K562 (cell line): ENCODE measurements around the gene OPRL1. TPM values are rescaled to one million over a fixed set of nuclear protein-coding genes. Genes with fewer than 3 reads are reported as not detected.

ENCODE experiments used
- ATAC-seq: fragments of 200-7000 bp; cut with Tn5 transposase; 3 replicates; pipeline ENCODE4 v1.9.1; 2020; ENCODE audit warnings: moderate library complexity
- BruUV-seq: library from RNA; stranded (reverse); fragments of 400-500 nt; replicated peaks from 2 replicates; lab custom pipeline; 2021; lab: Mats Ljungman, UMichigan
- CTCF ChIA-PET: fragments of 300-600 bp; formaldehyde crosslinking; extraction: SDS; loops from one replicate; lab custom pipeline; 2021; ENCODE audit warnings: low intra/inter-chr PET ratio; lab: Yijun Ruan, JAX
- POLR2A ChIA-PET: fragments of 300-600, 350-650 bp; sonication (Branson Sonifier 250); formaldehyde crosslinking; extraction: SDS; loops from one replicate; lab custom pipeline; 2021; ENCODE audit warnings: antibody characterized with exemption, inconsistent platforms; lab: Yijun Ruan, JAX
- DNase-seq, 4 experiments: peaks; one replicate each; pipeline versions ENCODE4 v3.0.0 to v3.0.0-alpha.2; 2011 to 2018; ENCODE audit warnings: low spot score in 3 of 4, mixed read lengths in 3 of 4; ENCODE audit errors: extremely low read depth in 1 of 4
- FAIRE-seq: peaks from 2 replicates; lab custom pipeline; 2011; peaks lifted over from hg19 to GRCh38; lab: Jason Lieb, UNC
- H2AFZ ChIP-seq: 2 replicates; pipeline ENCODE4 v1.6.0; 2011; ENCODE audit warnings: low read depth, low read length, control low read depth, inconsistent platforms
- H3K27ac ChIP-seq: fragments of 200-600 bp; 3 replicates; pipeline ENCODE4 v1.8.0; 2011; ENCODE audit warnings: low read depth, mild to moderate bottlenecking, control low read depth, inconsistent platforms, low read length, moderate library complexity, mixed read lengths; ENCODE audit errors: extremely low read depth
- H3K27me3 ChIP-seq, 2 experiments: fragments of 300-600 bp in 1 of 2; 2 replicates in 1 of 2; 3 replicates in 1 of 2; pipeline versions ENCODE4 v1.6.0 to v1.8.0; 2011; ENCODE audit warnings: inconsistent platforms in 2 of 2, low read length in 2 of 2, mild to moderate bottlenecking in 1 of 2, mixed read lengths in 1 of 2, moderate library complexity in 1 of 2; ENCODE audit not compliant: control insufficient read depth in 2 of 2, insufficient read depth in 2 of 2
- H3K36me3 ChIP-seq: fragments of 300-600 bp; 3 replicates; pipeline ENCODE4 v1.8.0; 2011; ENCODE audit warnings: mild to moderate bottlenecking, low read length, inconsistent platforms; ENCODE audit not compliant: control insufficient read depth, insufficient read depth
- H3K4me1 ChIP-seq, 2 experiments: fragments of 200-600 bp in 1 of 2; replicated peaks in 1 of 2; 2 replicates in 1 of 2; 3 replicates in 1 of 2; pipeline versions ENCODE4 v1.5.1 to v1.8.0; 2011; ENCODE audit warnings: inconsistent platforms in 2 of 2, low read length in 2 of 2, mild to moderate bottlenecking in 1 of 2, mixed read lengths in 1 of 2, moderate library complexity in 1 of 2; ENCODE audit not compliant: control insufficient read depth in 2 of 2, insufficient read depth in 2 of 2
- H3K4me2 ChIP-seq: 2 replicates; pipeline ENCODE4 v1.6.1; 2011; ENCODE audit warnings: low read length, control low read depth, inconsistent platforms, mixed read lengths; ENCODE audit not compliant: insufficient read depth
- H3K4me3 ChIP-seq: fragments of 200-600 bp; sonication (generic), shearing (Covaris generic); 2 replicates; pipeline ENCODE4 v1.5.1; 2016; ENCODE audit warnings: control low read depth, inconsistent platforms
- H3K79me2 ChIP-seq: fragments of 200-600 bp; 3 replicates; pipeline ENCODE4 v1.8.0; 2011; ENCODE audit warnings: low read length, inconsistent platforms; ENCODE audit not compliant: control insufficient read depth, insufficient read depth
- H3K9ac ChIP-seq, 2 experiments: 2 replicates each; pipeline versions ENCODE4 v1.6.0 to v1.6.1; 2011; ENCODE audit warnings: low read depth in 2 of 2, low read length in 2 of 2, control low read depth in 1 of 2, inconsistent platforms in 1 of 2, mild to moderate bottlenecking in 1 of 2, mixed read lengths in 1 of 2; ENCODE audit not compliant: insufficient read depth in 1 of 2
- H3K9me1 ChIP-seq: one replicate; pipeline ENCODE4 v1.6.0; 2011; ENCODE audit warnings: inconsistent platforms, mild to moderate bottlenecking, low read length, moderate library complexity; ENCODE audit not compliant: control insufficient read depth, insufficient read depth
- H3K9me3 ChIP-seq: replicated peaks from 2 replicates; pipeline ENCODE4 v1.5.1; 2011; ENCODE audit warnings: low read depth, low read length, inconsistent platforms; ENCODE audit not compliant: control insufficient read depth, insufficient read depth
- H4K20me1 ChIP-seq: replicated peaks from 2 replicates; pipeline ENCODE4 v1.6.1; 2011; ENCODE audit warnings: low read length, inconsistent platforms, mixed read lengths; ENCODE audit not compliant: control insufficient read depth, insufficient read depth
- KAT2B ChIP-seq: IDR thresholded peaks from one replicate; pipeline ENCODE4 v1.6.1; 2012; ENCODE audit warnings: low read depth, mild to moderate bottlenecking, control low read depth, inconsistent platforms, low read length, moderate library complexity
- PTTG1 ChIP-seq: fragments of 450-650 bp; IDR thresholded peaks from 2 replicates; pipeline ENCODE4 v1.6.1; 2016; ENCODE audit warnings: low read depth, mild to moderate bottlenecking, missing genetic modification characterization, missing compliant biosample characterization
- RB1 ChIP-seq: fragments of 450-650 bp; IDR thresholded peaks from 2 replicates; pipeline ENCODE4 v1.6.1; 2017; ENCODE audit warnings: low read depth, mild to moderate bottlenecking
- ZNF445 ChIP-seq: fragments of 250-450 bp; sonication (Bioruptor Pico); IDR thresholded peaks from 2 replicates; pipeline ENCODE4 v1.4.0; 2020; ENCODE audit warnings: low read depth, mild to moderate bottlenecking, moderate library complexity
- ZNF57 ChIP-seq: fragments of 450-650 bp; formaldehyde crosslinking; IDR thresholded peaks from 2 replicates; pipeline ENCODE4 v1.4.0; 2020; ENCODE audit warnings: mild to moderate bottlenecking, moderate library complexity
- ZNF707 ChIP-seq: fragments of 250-450 bp; sonication (Bioruptor Pico); conservative IDR thresholded peaks from 2 replicates; pipeline ENCODE4 v1.8.0; 2022; ENCODE audit warnings: inconsistent platforms, mild to moderate bottlenecking, moderate library complexity
- ZNF766 ChIP-seq: fragments of 200-800 bp; sonication (Bioruptor generic); conservative IDR thresholded peaks from 2 replicates; pipeline ENCODE4 v1.6.1; 2016; ENCODE audit warnings: missing genetic modification characterization, missing compliant biosample characterization
- WGBS: fragments of 100-300 bp; shearing (Covaris generic); methylation state at CpG from one replicate; pipeline ENCODE4 v1.1.6; 2016; ENCODE audit warnings: low coverage, mixed read lengths; ENCODE audit not compliant: insufficient coverage; ENCODE audit errors: missing lambda C conversion rate; 5-methylcytosine and 5-hydroxymethylcytosine counted together
- in situ Hi-C: fragments of 300-500 bp; cut with MboI; formaldehyde crosslinking; loops from 4 replicates; pipeline ENCODE4 v1.15.0; 2018; ENCODE audit warnings: inconsistent platforms, mixed read lengths
- intact Hi-C: fragments of 100-400 bp; cut with micrococcal nuclease; formaldehyde crosslinking; loops from 2 replicates; pipeline ENCODE4 v1.14.2; 2022
- polyA plus RNA-seq, 8 experiments: library from polyadenylated mRNA; depleted of rRNA in 4 of 8; stranded (reverse) in 5 of 8; unstranded in 3 of 8; fragments of >200 nt; fragmentation: Nextera tagmentation in 2 of 8; fragmentation: Illumina TruSeq in 1 of 8; extraction: Ambion mirVana in 2 of 8; extraction: Trizol in 1 of 8; gene quantifications; 2 replicates each; pipeline versions ENCODE4 v1.2.1 to v1.2.3, GENCODE V29; 2011 to 2014; ENCODE audit warnings: inconsistent platforms in 1 of 8, missing spikeins in 1 of 8
- total RNA-seq, 7 experiments: library from RNA; depleted of rRNA in 6 of 7; stranded (reverse); fragments of >200 nt in 6 of 7; fragmentation: Illumina TruSeq in 2 of 7; extraction: Trizol in 2 of 7; gene quantifications; 2 replicates each; pipeline versions ENCODE4 v1.2.1 to v1.2.3, GENCODE V29; 2011 to 2021; ENCODE audit warnings: low replicate concordance in 1 of 7
- TF ChIP-seq, protein P1 (sequence below): IDR thresholded peaks from 3 replicates; pipeline ENCODE4 v1.6.1; 2011; ENCODE audit warnings: borderline replicate concordance, mild to moderate bottlenecking, moderate library complexity; ENCODE audit not compliant: insufficient read length; ENCODE audit errors: extremely low read depth
- TF ChIP-seq, protein P2 (sequence below): fragments of 450-650 bp; IDR thresholded peaks from 2 replicates; pipeline ENCODE4 v1.6.1; 2016

Gene OPRL1
- total and polyA plus RNA-seq, 9 of the 15 experiments (the other 6 are each of a cell fraction or from before 2014, with no cell fraction given) = 0.06 to 0.33 (median 0.11) TPM; not detected in 2

DNA sequence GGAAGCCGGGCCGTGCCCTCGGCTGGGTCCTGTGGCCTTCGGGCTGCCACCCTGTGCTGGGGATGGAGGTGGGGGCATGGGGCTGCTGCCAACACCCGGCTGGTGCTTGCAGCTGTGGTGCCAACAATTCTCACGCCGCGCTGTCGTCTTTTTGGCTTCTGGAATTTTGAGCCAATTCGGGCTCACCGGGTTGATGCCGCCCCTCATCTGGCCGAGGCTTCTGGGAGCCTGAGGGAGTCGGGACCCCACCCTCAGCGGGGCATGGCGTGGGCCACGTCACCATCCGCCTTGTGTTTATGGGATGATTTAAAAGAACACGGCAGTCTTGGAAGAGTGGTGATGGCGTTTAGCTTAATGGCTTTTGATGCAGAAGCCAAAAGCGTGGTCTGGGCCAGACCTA, 36.1 kb downstream of the OPRL1 start (continued):
- TF ChIP-seq, protein P1, sequence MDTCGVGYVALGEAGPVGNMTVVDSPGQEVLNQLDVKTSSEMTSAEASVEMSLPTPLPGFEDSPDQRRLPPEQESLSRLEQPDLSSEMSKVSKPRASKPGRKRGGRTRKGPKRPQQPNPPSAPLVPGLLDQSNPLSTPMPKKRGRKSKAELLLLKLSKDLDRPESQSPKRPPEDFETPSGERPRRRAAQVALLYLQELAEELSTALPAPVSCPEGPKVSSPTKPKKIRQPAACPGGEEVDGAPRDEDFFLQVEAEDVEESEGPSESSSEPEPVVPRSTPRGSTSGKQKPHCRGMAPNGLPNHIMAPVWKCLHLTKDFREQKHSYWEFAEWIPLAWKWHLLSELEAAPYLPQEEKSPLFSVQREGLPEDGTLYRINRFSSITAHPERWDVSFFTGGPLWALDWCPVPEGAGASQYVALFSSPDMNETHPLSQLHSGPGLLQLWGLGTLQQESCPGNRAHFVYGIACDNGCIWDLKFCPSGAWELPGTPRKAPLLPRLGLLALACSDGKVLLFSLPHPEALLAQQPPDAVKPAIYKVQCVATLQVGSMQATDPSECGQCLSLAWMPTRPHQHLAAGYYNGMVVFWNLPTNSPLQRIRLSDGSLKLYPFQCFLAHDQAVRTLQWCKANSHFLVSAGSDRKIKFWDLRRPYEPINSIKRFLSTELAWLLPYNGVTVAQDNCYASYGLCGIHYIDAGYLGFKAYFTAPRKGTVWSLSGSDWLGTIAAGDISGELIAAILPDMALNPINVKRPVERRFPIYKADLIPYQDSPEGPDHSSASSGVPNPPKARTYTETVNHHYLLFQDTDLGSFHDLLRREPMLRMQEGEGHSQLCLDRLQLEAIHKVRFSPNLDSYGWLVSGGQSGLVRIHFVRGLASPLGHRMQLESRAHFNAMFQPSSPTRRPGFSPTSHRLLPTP = no peak
- TF ChIP-seq RB1 (no peak), ZNF57 (CRISPR knock-in tag) (no peak), KAT2B (no peak)

DNA sequence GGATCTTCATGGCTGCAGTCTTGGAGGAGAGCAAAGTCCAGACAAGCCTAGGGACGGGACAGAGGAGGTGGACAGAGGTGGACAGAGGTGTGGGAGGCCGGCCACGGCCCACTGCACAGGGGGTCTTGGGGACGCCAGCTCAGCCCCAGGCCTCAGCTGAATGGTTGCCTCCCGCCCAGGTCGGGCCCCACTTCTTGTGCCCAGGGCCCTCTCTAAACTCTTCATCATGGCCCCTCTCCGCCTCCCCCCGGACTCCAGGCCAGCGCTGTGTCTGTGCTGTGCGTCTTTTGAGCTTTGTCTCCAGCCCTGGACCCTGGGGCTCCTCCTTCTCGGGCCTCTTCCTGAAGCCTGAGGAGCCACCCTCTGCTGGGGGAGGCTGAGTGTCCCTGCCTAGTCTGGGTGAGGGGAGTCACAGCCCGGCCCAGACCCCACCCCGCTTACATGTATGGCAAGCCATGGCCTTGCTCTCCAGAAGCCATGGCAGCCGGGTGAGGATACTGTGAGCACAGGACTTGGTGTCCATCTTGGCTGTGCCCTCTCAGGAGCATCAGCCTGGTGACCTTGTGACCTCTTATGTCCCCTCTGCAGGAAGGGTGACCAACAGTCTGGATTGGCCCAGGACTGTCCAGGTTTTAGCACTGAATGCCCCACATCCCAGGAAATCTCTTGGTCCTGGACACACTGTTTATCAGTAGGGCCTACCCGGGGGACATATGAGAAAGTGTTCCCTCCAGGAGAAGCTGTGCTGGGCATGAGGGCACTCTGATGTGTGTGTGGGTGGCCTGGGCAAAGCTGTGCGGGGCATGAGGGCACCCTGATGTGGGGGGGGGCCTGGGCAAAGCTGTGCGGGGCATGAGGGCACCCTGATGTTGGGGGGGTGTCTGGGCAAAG, 36.9 kb downstream of the OPRL1 start:
- ChIA-PET POLR2A (interaction anchor here (1.3 kb wide), 1 partner anchor 11 kb away, joined by 3 read pairs; no protein-coding TSS in a partner anchor), CTCF (no interaction called here)
- H3K9me1 ChIP-seq = no peaks in the 10 kb centered on the region
- TF ChIP-seq, protein P2, sequence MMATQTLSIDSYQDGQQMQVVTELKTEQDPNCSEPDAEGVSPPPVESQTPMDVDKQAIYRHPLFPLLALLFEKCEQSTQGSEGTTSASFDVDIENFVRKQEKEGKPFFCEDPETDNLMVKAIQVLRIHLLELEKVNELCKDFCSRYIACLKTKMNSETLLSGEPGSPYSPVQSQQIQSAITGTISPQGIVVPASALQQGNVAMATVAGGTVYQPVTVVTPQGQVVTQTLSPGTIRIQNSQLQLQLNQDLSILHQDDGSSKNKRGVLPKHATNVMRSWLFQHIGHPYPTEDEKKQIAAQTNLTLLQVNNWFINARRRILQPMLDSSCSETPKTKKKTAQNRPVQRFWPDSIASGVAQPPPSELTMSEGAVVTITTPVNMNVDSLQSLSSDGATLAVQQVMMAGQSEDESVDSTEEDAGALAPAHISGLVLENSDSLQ = no peak
- TF ChIP-seq ZNF445 (CRISPR knock-in tag) (no peak), ZNF707 (CRISPR knock-in tag) (no peak), PTTG1 (tag) (no peak), ZNF766 (no peak)
- H3K4me3 ChIP-seq = no peak overlapping the region
- no peaks in the 10 kb centered on the region for H3K79me2 ChIP-seq
- DNase-seq (no peak), FAIRE-seq (no peak), ATAC-seq (no peak; the same call in 2 of the 3 replicates)
- H3K27ac ChIP-seq = no peak overlapping the region
- BruUV-seq = no TSS peak
- in situ Hi-C loops = no loop called here
- intact Hi-C loops = no loop called here
- no peaks in the 10 kb centered on the region for H3K36me3 ChIP-seq
- no peak overlapping the region for H2AFZ ChIP-seq
- peaks cover 15 to 50% of the 10 kb centered on the region in 2 experiments; a peak in 4 of 5 replicates for H3K27me3 ChIP-seq
- H3K4me2 ChIP-seq = no peak overlapping the region
- H3K4me1 ChIP-seq = peaks cover 3 to 27% of the 10 kb centered on the region in 2 experiments; a peak in 2 of 5 replicates
- H3K9me3 ChIP-seq = no peaks in the 10 kb centered on the region
- H3K9ac ChIP-seq = no peak overlapping the region
- peaks cover 12% of the 10 kb centered on the region; the same call in 1 of the 2 replicates for H4K20me1 ChIP-seq
- WGBS = 2% methylated on average over 15 of the region's 17 CpGs
